ENCODE measurements around the gene PSMD11. TPM values are rescaled to one million over a fixed set of nuclear protein-coding genes. Genes with fewer than 3 reads are reported as not detected.
A peak's percentile ranks its signal among the peaks of the same experiment; 100 is the strongest.
"Not testable (repeated sequence)": the region's sequence is repeated elsewhere in the genome, so short reads cannot be mapped to it uniquely, and the experiment has no call there.

Gene PSMD11
- 100 to 1,000 TPM; 110 to 139 TPM for total RNA-seq

DNA sequence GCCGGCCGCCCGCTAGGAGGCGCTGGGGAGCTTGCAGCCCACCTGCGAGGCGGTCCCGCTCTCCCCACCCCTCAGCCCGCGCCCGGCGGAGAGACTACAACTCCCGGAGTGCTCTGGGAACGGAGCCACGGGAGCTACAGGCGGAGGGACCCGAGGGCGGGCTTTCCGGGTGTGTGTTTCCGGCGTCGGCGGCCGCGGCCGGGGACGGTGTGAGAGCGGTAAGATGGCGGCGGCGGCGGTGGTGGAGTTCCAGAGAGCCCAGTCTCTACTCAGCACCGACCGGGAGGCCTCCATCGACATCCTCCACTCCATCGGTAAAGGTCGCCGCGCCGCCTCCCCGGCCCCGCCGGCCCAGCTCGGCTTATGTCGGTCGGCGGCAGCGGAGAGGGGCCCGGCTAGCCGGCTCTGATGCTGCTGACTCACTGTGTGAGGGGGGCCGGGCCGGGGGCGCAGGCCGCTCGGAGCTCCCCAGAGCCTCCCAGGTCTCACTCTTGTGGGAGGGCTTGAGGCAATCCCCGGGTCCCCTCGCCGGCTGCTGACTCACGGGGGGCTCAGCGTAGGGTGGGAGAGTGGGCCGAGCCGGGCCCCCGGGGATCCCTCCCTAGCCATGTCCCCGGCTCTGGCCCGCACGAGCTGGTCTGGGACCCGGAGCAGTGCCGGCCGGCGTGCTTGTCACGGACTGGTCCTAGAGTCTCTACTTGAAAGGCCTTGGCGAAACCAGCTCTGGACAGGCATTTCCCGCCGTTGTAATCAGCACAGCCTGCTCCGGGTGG, at the start of gene PSMD11:
PSMD11 (plus strand) TSS at position 210 of the 773 bp plus-strand sequence; CDS start at position 224, 14 bp downstream.
- no peaks in the 10 kb centered on the region for H3K9me3 Mint-ChIP-seq (ENCODE audit: low read depth)
- H3K27me3 Mint-ChIP-seq: peaks cover 15% of the 10 kb centered on the region
- peak; percentile 99 for DNase-seq
- CTCF ChIA-PET: interaction anchor here (0.6 to 8.0 kb wide), 41 partner anchors 9 to 433 kb away, joined by 3 to 67 read pairs (median 4); partner anchors contain the start of genes C17orf75 and MYO1D
- peak within 1 kb of the TSS; percentile 82 for H3K4me3 Mint-ChIP-seq
- ATAC-seq: peak; percentile 96
- H3K4me1 Mint-ChIP-seq: peaks cover 40% of the 10 kb centered on the region
- H3K27ac Mint-ChIP-seq: peak within 1 kb of the TSS; percentile 90
- peaks cover 20% of the 10 kb centered on the region for H3K36me3 Mint-ChIP-seq

DNA sequence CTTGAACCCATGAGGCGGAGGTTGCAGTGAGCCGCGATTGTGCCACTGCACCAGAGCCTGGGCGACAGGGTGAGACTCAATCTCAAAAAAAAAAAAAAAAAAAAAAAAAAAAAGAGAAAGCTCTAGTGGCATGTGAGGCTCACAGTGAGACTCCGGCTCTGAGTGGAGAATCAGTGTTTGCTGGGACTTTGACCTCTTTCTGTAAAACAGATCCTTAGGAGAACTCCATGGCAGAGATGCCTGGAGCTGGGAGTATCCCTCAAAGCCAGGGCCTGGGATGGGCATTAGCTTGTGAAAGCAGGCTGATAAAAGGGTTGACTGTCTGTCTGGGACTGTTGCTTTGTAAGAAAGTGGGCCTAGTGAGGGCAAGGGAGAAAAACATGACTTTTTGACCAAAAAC, 48.0 kb upstream of the PSMD11 start:
- Mint-ChIP-seq H3K36me3 (peaks cover 10% of the 10 kb centered on the region), H3K4me1 (peaks cover 2% of the 10 kb centered on the region), H3K4me3 (no peak overlapping the region), H3K27ac (no peak overlapping the region), H3K27me3 (no peaks in the 10 kb centered on the region), H3K9me3 (ENCODE audit: low read depth) (no peaks in the 10 kb centered on the region)
- CTCF ChIA-PET: interaction anchor here (0.6 to 1.0 kb wide), 3 partner anchors 23 to 143 kb away, joined by 3 to 5 read pairs (median 3); no protein-coding TSS in a partner anchor
- no peak for DNase-seq
- no peak for ATAC-seq

DNA sequence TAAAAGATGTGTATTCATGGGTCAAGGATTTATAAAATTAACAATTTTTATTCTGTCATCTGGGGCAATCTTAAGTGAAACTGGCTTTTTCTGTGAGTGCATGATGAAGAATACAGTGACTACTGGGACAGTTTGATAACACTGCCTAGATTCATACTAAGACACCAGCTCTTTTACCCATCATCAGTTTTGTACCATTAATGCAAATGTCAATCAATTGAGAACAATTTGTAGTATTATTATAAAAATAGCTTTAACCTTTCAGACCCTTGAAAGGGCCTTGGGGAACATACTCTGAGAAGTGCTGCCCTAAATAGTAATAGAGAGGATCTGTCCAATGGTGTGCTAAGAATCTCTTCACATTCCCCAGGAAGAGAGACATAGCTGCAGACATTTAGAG, 45.4 kb upstream of the PSMD11 start:
- H3K27me3 Mint-ChIP-seq: no peaks in the 10 kb centered on the region
- CTCF ChIA-PET: interaction anchor here (1.0 kb wide), 1 partner anchor 80 kb away, joined by 4 read pairs; no protein-coding TSS in a partner anchor
- peaks cover 5% of the 10 kb centered on the region for H3K4me1 Mint-ChIP-seq
- no peak overlapping the region for H3K27ac Mint-ChIP-seq
- no peak overlapping the region for H3K4me3 Mint-ChIP-seq
- peaks cover 6% of the 10 kb centered on the region for H3K36me3 Mint-ChIP-seq
- no peaks in the 10 kb centered on the region for H3K9me3 Mint-ChIP-seq (ENCODE audit: low read depth)
- ATAC-seq (no peak), DNase-seq (no peak)

DNA sequence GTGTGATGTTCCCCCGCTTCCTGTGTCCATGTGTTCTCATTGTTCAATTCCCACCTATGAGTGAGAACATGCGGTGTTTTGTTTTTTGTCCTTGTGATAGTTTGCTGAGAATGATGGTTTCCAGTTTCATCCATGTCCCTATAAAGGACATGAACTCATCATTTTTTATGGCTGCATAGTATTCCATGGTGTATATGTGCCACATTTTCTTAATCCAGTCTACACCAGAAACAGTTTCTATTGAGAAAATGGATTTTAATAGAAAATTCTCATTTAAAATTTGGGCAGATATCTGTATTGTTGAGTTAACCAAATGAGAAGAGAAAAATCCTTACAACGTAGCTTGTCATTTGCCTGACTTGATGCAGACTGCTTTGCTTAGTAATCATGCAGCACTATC, 34.2 kb upstream of the PSMD11 start:
- CTCF ChIA-PET: interaction anchor here (1.2 kb wide), 1 partner anchor 11 kb away, joined by 3 read pairs; no protein-coding TSS in a partner anchor
- ATAC-seq; H3K27me3 Mint-ChIP-seq; H3K4me1 Mint-ChIP-seq; H3K36me3 Mint-ChIP-seq; H3K4me3 Mint-ChIP-seq; H3K9me3 Mint-ChIP-seq (ENCODE audit: low read depth); H3K27ac Mint-ChIP-seq; DNase-seq: not testable (repeated sequence)

DNA sequence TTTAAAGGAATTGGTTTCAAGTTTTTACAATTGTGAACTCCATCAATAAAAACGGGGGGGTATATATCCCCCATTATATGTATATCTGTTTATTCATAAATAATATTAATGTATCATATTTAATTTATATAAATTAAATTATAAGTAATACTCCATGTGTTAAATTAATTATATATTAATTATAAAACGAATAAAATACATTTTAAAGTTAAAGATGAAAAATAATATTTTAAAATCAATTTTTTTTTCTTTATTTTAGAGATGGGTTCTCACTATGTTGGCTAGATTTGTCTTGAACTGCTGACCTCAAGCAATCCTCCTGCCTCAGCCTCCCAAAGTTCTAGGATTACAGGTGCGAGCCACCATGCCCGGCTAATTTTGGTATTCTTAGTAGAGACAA, 17.4 kb upstream of the PSMD11 start:
- H3K27ac Mint-ChIP-seq: no peak overlapping the region
- no peaks in the 10 kb centered on the region for H3K27me3 Mint-ChIP-seq
- CTCF ChIA-PET: no interaction called here
- H3K9me3 Mint-ChIP-seq (ENCODE audit: low read depth): peaks cover 13% of the 10 kb centered on the region
- ATAC-seq: no peak
- peaks cover 11% of the 10 kb centered on the region for H3K36me3 Mint-ChIP-seq
- DNase-seq: no peak
- no peak overlapping the region for H3K4me3 Mint-ChIP-seq
- no peaks in the 10 kb centered on the region for H3K4me1 Mint-ChIP-seq

DNA sequence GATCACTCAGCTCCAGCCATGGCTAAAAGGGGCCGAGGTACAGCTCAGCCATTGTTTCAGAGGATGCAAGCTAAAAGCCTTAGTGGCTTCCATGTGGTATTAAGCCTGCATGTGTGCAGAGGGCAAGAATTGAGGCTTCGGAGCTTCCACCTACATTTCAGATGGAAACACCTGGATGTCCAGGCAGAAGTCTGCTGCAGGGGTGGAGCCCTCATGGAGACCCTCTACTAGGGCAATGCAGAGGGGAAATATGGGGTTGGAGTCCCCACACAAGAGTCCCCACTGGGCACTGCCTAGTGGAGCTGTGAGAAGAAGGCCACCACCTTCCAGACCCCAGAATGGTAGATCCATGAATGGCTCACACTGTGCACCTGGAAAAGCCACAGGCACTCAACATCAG, 14.7 kb upstream of the PSMD11 start:
- Mint-ChIP-seq H3K27me3 (no peaks in the 10 kb centered on the region), H3K4me1 (no peaks in the 10 kb centered on the region), H3K4me3 (no peak overlapping the region), H3K36me3 (peaks cover 11% of the 10 kb centered on the region), H3K9me3 (ENCODE audit: low read depth) (peaks cover 13% of the 10 kb centered on the region), H3K27ac (no peak overlapping the region)
- ATAC-seq: no peak
- no peak for DNase-seq
- CTCF ChIA-PET: interaction anchor here (2.5 kb wide), 1 partner anchor 15 kb away, joined by 10 read pairs; the partner anchor contains the start of gene PSMD11

DNA sequence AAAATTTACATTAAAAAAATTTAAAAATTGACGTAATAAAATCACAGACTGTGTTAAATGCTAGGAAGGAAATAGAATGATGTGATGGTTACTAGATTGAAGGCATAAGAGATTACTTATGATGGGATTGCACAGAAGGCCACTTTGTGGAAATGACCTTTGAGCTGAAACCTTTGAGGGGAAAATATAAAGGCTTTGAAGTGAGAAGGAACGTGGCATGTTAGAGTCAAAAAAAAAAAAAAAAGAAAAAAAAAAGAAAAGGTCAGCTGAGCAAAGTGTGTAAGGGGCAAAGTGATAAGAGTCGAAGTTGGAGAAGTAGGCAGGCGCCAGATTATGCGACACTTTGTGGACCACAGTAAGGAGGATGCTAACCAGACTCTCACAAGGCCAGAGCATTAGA, 3.6 kb upstream of the PSMD11 start:
- H3K27ac Mint-ChIP-seq: no peak overlapping the region
- H3K36me3 Mint-ChIP-seq: peaks cover 2% of the 10 kb centered on the region
- CTCF ChIA-PET: interaction anchor here (1.1 kb wide), 1 partner anchor 17 kb away, joined by 3 read pairs; no protein-coding TSS in a partner anchor
- no peak for DNase-seq
- ATAC-seq: no peak
- peaks cover 6% of the 10 kb centered on the region for H3K9me3 Mint-ChIP-seq (ENCODE audit: low read depth)
- H3K4me3 Mint-ChIP-seq: no peak overlapping the region
- peaks cover 20% of the 10 kb centered on the region for H3K4me1 Mint-ChIP-seq
- H3K27me3 Mint-ChIP-seq: peaks cover 26% of the 10 kb centered on the region

DNA sequence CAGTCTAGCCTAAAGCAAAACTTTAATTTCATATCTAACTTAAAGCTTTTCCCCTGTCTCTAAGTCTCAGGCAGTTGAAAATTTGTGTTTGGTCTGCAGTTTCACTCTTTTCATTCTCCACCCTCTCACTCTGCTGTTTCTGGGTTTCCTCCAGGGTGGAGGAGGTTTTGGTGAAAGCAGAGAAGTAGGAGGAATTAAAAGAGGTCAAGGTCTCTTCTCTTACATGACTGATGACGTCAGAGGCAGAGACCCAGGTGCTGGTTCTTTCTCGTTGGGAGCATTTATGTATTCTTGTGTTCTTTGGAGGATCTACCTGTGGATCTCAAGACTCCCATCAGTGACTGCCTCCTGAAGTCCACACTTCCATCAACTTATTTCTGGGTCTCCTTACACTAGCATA, 2.4 kb upstream of the PSMD11 start:
- no peak for ATAC-seq
- H3K4me1 Mint-ChIP-seq: peaks cover 32% of the 10 kb centered on the region
- CTCF ChIA-PET: interaction anchor here (1.1 to 8.0 kb wide), 3 partner anchors 8 to 435 kb away, joined by 3 to 67 read pairs (median 4); partner anchors contain the start of gene MYO1D
- H3K4me3 Mint-ChIP-seq: no peak overlapping the region
- H3K36me3 Mint-ChIP-seq: peaks cover 5% of the 10 kb centered on the region
- H3K27me3 Mint-ChIP-seq: peaks cover 23% of the 10 kb centered on the region
- no peaks in the 10 kb centered on the region for H3K9me3 Mint-ChIP-seq (ENCODE audit: low read depth)
- DNase-seq: no peak
- H3K27ac Mint-ChIP-seq: no peak overlapping the region

DNA sequence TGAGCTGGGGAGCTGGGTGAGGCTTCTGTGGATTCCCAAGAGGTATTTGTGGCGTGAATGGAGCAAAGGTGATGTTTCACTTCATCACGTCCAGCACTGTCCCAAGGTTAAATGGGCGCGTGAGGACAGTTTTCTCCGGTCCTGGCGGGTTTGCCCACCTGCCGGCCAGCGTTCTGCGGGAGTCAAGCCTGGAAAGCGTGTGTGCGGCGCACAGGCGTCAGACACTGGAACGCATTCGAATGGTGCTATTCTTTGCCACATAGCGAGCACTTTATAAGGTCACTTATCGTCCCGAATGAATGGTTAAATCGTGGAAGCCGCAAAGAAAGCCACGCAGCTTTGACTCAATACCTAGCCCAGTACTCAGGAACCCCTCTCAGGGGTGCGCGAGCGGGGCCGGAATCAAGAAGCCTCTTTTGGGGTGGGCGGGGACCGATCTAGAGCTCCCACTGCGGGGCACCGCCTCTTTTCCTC, 446 bp upstream of the PSMD11 start:
- DNase-seq (no peak), ATAC-seq (no peak)
- H3K4me1 Mint-ChIP-seq: peaks cover 38% of the 10 kb centered on the region
- no peak overlapping the region for H3K27ac Mint-ChIP-seq
- peak overlapping the region; percentile 82 for H3K4me3 Mint-ChIP-seq
- H3K36me3 Mint-ChIP-seq: peaks cover 16% of the 10 kb centered on the region
- no peaks in the 10 kb centered on the region for H3K9me3 Mint-ChIP-seq (ENCODE audit: low read depth)
- CTCF ChIA-PET: interaction anchor here (0.6 to 8.0 kb wide), 39 partner anchors 9 to 433 kb away, joined by 3 to 67 read pairs (median 4); partner anchors contain the start of genes C17orf75 and MYO1D
- peaks cover 15% of the 10 kb centered on the region for H3K27me3 Mint-ChIP-seq

DNA sequence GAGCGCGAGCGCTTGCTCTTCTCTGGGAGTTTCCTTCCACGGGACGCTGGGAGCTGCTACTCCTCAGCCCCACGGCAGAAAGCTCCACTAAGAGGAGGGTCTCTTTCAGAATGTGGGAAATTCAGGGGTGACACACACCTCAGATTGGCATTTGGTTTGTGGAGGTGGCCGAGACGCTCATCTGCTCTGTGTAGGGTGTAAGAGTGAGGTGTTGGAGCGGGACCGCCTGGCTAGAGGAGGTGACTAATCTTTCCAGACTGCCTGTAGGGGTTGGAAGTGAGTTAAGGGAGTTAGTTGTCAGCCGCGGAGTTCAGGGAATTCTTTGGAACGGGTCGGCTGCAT, 735 bp downstream of the PSMD11 start:
- Mint-ChIP-seq H3K4me1 (peaks cover 45% of the 10 kb centered on the region), H3K4me3 (peak overlapping the region; percentile 82), H3K27ac (peak overlapping the region; percentile 90), H3K36me3 (peaks cover 24% of the 10 kb centered on the region), H3K9me3 (ENCODE audit: low read depth) (no peaks in the 10 kb centered on the region), H3K27me3 (peaks cover 15% of the 10 kb centered on the region)
- ATAC-seq (peak; percentile 14), DNase-seq (peak; percentile 59)
- CTCF ChIA-PET: interaction anchor here (0.8 to 8.0 kb wide), 13 partner anchors 9 to 431 kb away, joined by 3 to 67 read pairs (median 6); no protein-coding TSS in a partner anchor

DNA sequence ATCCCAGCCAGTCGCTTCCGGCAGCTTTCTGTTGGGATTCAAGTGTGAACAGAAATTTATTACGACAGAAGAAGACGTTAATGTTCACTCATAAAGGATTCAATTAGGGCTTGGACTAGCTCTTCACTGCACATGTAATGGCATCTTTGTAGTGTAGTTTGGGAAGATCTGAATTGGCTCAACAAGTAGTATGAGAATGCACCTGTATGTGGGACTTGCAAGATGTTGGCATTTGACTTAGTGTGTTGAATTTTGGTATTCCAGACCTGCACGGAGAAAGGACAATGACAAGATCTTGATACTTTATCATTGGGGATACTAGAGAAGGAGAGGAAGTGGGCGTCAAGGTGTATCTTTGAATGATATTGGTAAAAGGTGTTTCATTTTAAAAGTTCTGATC, 1.2 kb downstream of the PSMD11 start:
- Mint-ChIP-seq H3K36me3 (peaks cover 25% of the 10 kb centered on the region), H3K27me3 (peaks cover 15% of the 10 kb centered on the region), H3K4me3 (peak overlapping the region; percentile 82), H3K4me1 (peaks cover 46% of the 10 kb centered on the region), H3K27ac (peak overlapping the region; percentile 90), H3K9me3 (ENCODE audit: low read depth) (no peaks in the 10 kb centered on the region)
- CTCF ChIA-PET: interaction anchor here (1.8 to 8.0 kb wide), 3 partner anchors 10 to 22 kb away, joined by 4 to 67 read pairs (median 9); no protein-coding TSS in a partner anchor
- DNase-seq: no peak
- ATAC-seq: no peak

DNA sequence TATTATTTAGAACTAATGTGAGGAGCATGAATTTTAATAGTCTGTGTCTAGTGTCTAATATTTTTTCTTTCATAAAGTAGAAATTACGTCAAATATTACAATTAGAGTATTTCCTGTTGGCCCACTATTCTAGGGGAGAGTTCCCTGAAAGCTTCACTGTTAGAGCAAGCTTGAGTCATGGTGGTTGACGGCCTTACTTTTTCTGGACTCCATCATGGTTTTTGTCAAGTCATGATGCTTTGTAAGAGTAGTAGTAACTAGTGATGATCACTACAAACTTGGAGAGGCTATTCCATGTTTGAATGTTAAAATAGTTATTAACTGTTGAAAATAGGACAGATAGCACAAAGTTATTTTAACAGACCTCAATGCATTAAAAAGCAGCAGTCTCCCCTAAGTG, 1.7 kb downstream of the PSMD11 start:
- Mint-ChIP-seq H3K9me3 (ENCODE audit: low read depth) (no peaks in the 10 kb centered on the region), H3K36me3 (peaks cover 27% of the 10 kb centered on the region), H3K4me3 (peak overlapping the region; percentile 82), H3K27ac (peak overlapping the region; percentile 90), H3K4me1 (peaks cover 46% of the 10 kb centered on the region), H3K27me3 (peaks cover 15% of the 10 kb centered on the region)
- DNase-seq (no peak), ATAC-seq (no peak)
- CTCF ChIA-PET: interaction anchor here (0.7 to 8.0 kb wide), 3 partner anchors 17 to 432 kb away, joined by 4 to 67 read pairs (median 4); no protein-coding TSS in a partner anchor

DNA sequence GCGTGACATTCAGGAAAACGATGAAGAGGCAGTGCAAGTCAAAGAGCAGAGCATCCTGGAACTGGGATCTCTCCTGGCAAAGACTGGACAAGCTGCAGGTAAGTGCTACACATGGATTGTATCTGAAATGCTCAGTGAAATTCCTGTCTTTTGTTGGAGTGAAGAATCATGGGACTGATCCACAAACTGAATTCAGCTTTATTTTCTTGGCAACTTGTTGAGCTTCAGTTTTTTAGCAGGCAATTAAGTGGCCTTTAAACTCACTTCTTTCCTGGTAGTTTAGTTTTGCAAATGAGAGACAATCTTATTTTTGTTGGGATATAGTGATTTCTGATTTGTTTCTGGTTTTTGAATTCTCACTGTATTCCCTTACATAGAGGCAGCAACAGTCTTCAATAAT, 2.6 kb downstream of the PSMD11 start:
- CTCF ChIA-PET: interaction anchor here (0.7 to 8.0 kb wide), 3 partner anchors 16 to 431 kb away, joined by 4 to 67 read pairs (median 4); no protein-coding TSS in a partner anchor
- no peak overlapping the region for H3K4me3 Mint-ChIP-seq
- H3K4me1 Mint-ChIP-seq: peaks cover 44% of the 10 kb centered on the region
- DNase-seq (no peak), ATAC-seq (no peak)
- H3K27me3 Mint-ChIP-seq: peaks cover 11% of the 10 kb centered on the region
- H3K36me3 Mint-ChIP-seq: peaks cover 33% of the 10 kb centered on the region
- peak overlapping the region; percentile 90 for H3K27ac Mint-ChIP-seq
- no peaks in the 10 kb centered on the region for H3K9me3 Mint-ChIP-seq (ENCODE audit: low read depth)
